ENCODE data around the gene LIPG. TPM values are rescaled to one million over a fixed set of nuclear protein-coding genes. Genes with fewer than 3 reads are reported as not detected.

LIPG gene
- total and polyA plus RNA-seq, 5 donors from 2014 or later: not detected

DNA sequence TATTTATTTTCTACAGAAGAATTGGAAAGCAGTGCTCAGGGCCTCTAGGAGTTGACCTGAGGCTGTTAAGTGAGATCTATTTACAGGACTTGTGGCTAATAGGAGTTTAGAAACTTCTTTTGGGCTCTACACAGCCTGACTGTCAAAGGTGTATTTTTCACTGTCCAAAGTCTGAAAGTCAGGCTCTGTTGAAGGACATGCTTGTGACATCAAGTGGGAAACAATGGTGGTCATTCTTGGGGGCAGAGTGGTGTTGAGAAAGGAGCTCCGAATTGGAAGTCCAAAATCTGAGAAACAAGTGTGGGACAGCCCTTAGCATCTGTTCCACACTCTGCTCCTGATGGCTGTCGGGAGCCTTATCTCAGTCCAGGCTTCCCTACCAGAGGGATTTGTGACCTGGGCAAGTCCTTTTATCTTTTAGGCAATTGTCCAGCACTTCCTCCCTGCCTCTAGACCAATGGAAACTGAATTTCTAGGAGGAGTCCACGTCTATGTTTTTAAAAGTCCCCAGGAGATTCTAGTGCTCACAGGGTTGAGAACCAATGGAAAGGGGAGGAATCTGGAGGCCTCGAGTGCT, 76.4 kb downstream of the LIPG start:
- Mint-ChIP-seq H3K4me1 (no peaks in the 10 kb centered on the region), H3K36me3 (no peaks in the 10 kb centered on the region), H3K27me3 (peaks cover 9% of the 10 kb centered on the region), H3K9me3 (peaks cover 0 to 2% (median 0%) of the 10 kb centered on the region in 7 donors), H3K27ac (peak overlapping the region in 1 of 3 donors; percentile 18), H3K4me3 (no peak overlapping the region)
- H3K9me3 ChIP-seq (ENCODE audit: control insufficient read depth in 2 of 2, low read length in 2 of 2): no peaks in the 10 kb centered on the region
- no peaks in the 10 kb centered on the region for H3K36me3 ChIP-seq (ENCODE audit: control insufficient read depth, insufficient read depth, low read length)
- no peak overlapping the region for H3K27ac ChIP-seq (ENCODE audit: insufficient read depth, low read length, poor library complexity, severe bottlenecking)
- H3K4me3 ChIP-seq (ENCODE audit: low read depth, low read length): no peak overlapping the region
- no peaks in the 10 kb centered on the region for H3K4me1 ChIP-seq (ENCODE audit: control insufficient read depth, insufficient read depth, low read length, poor library complexity, severe bottlenecking)
- H3K27me3 ChIP-seq (ENCODE audit: control insufficient read depth, insufficient read depth, low read length): no peaks in the 10 kb centered on the region
- ATAC-seq (ENCODE audit: low read depth in 2 of 2): no peak
- no peak for DNase-seq

- peak overlapping the region in 1 of 3 donors; percentile 18 for H3K27ac Mint-ChIP-seq
- no peak for DNase-seq
- H3K9me3 Mint-ChIP-seq: peaks cover 0 to 2% (median 0%) of the 10 kb centered on the region in 7 donors
- Histone ChIP-seq H3K27me3 (ENCODE audit: control insufficient read depth, insufficient read depth, low read length) (no peaks in the 10 kb centered on the region), H3K27ac (ENCODE audit: insufficient read depth, low read length, poor library complexity, severe bottlenecking) (no peak overlapping the region), H3K36me3 (ENCODE audit: control insufficient read depth, insufficient read depth, low read length) (no peaks in the 10 kb centered on the region), H3K4me3 (ENCODE audit: low read depth, low read length) (no peak overlapping the region), H3K4me1 (ENCODE audit: control insufficient read depth, insufficient read depth, low read length, poor library complexity, severe bottlenecking) (no peaks in the 10 kb centered on the region), H3K9me3 (ENCODE audit: control insufficient read depth in 2 of 2, low read length in 2 of 2) (no peaks in the 10 kb centered on the region)
- H3K4me1 Mint-ChIP-seq: no peaks in the 10 kb centered on the region
- no peak for ATAC-seq (ENCODE audit: low read depth in 2 of 2)
- peaks cover 9% of the 10 kb centered on the region for H3K27me3 Mint-ChIP-seq
- H3K4me3 Mint-ChIP-seq: no peak overlapping the region
- H3K36me3 Mint-ChIP-seq: no peaks in the 10 kb centered on the region
These were observed 77.2 kb downstream of the LIPG start for GRCh38 chr18:49638891-49639557.

DNA sequence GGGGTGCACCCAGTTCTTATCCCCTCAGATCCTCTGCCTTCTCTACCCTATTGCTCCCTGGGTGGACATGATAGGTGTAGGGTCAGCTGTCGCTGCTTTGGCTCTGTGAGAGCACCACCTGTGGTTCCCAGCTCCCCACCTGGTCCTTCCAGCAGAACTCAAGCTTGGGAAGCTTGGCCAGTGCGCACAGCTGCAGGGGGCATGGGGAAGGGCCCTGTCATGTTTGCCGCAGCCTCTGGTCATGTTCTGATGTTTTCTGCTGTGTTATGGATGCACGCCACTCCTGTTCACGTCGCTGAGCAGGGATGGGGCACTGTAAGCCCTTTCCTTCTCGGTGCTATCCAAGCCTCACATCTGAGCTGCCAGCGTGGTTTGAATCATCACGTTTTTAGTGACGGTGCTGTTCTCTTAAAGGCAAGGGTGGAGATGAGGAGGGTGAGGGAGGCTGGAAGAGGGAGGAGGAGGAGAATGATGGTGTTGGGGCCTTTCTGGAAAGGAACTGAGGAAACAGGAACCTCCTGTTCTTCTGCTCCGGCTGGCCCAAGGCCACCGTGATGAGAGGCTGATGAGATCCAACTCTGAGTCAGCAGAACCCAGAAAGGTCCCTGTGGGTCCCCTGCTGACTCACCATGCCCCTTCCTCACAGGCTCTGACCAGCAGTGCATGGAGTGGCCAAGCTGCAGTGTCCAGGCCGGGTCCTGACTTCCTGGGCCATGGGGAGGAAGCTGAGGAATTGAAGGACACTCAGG, 78.0 kb downstream of the LIPG start:
- Mint-ChIP-seq H3K27me3 (peaks cover 9% of the 10 kb centered on the region), H3K9me3 (peaks cover 0 to 2% (median 0%) of the 10 kb centered on the region in 7 donors), H3K27ac (no peak overlapping the region), H3K36me3 (no peaks in the 10 kb centered on the region), H3K4me3 (no peak overlapping the region), H3K4me1 (no peaks in the 10 kb centered on the region)
- Histone ChIP-seq H3K9me3 (ENCODE audit: control insufficient read depth in 2 of 2, low read length in 2 of 2) (no peaks in the 10 kb centered on the region), H3K4me3 (ENCODE audit: low read depth, low read length) (no peak overlapping the region), H3K4me1 (ENCODE audit: control insufficient read depth, insufficient read depth, low read length, poor library complexity, severe bottlenecking) (no peaks in the 10 kb centered on the region), H3K27me3 (ENCODE audit: control insufficient read depth, insufficient read depth, low read length) (no peaks in the 10 kb centered on the region), H3K27ac (ENCODE audit: insufficient read depth, low read length, poor library complexity, severe bottlenecking) (no peak overlapping the region), H3K36me3 (ENCODE audit: control insufficient read depth, insufficient read depth, low read length) (no peaks in the 10 kb centered on the region)
- DNase-seq (no peak), ATAC-seq (ENCODE audit: low read depth in 2 of 2) (no peak)

DNA sequence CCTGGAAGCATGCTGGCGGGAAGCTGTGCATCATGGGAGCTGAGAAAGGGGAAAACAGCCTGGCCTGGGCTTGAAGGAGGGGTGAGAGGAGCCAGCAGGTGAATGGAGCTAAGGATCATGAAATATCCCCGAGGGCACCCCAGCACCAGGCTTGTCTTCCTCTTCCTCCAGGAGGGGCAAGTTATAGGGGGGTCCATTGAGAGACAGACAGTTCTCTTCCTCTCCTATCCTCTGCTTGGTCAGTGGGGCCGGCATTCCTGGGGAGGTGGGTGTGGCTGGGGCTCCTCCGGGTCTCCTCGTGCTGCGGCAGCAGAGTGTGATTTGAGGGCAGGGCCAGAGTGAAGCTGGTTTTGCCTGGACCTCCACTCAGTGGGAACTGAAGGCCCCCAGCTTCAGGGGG, 78.9 kb downstream of the LIPG start:
- no peak for DNase-seq
- H3K4me3 ChIP-seq (ENCODE audit: low read depth, low read length): no peak overlapping the region
- no peak overlapping the region for H3K27ac Mint-ChIP-seq
- H3K27me3 Mint-ChIP-seq: peaks cover 9% of the 10 kb centered on the region
- ATAC-seq (ENCODE audit: low read depth in 2 of 2): no peak
- H3K4me3 Mint-ChIP-seq: no peak overlapping the region
- no peaks in the 10 kb centered on the region for H3K4me1 ChIP-seq (ENCODE audit: control insufficient read depth, insufficient read depth, low read length, poor library complexity, severe bottlenecking)
- H3K27me3 ChIP-seq (ENCODE audit: control insufficient read depth, insufficient read depth, low read length): no peaks in the 10 kb centered on the region
- no peaks in the 10 kb centered on the region for H3K36me3 ChIP-seq (ENCODE audit: control insufficient read depth, insufficient read depth, low read length)
- peaks cover 0 to 2% (median 0%) of the 10 kb centered on the region in 7 donors for H3K9me3 Mint-ChIP-seq
- H3K27ac ChIP-seq (ENCODE audit: insufficient read depth, low read length, poor library complexity, severe bottlenecking): no peak overlapping the region
- H3K36me3 Mint-ChIP-seq: no peaks in the 10 kb centered on the region
- H3K4me1 Mint-ChIP-seq: no peaks in the 10 kb centered on the region
- no peaks in the 10 kb centered on the region for H3K9me3 ChIP-seq (ENCODE audit: control insufficient read depth in 2 of 2, low read length in 2 of 2)

DNA sequence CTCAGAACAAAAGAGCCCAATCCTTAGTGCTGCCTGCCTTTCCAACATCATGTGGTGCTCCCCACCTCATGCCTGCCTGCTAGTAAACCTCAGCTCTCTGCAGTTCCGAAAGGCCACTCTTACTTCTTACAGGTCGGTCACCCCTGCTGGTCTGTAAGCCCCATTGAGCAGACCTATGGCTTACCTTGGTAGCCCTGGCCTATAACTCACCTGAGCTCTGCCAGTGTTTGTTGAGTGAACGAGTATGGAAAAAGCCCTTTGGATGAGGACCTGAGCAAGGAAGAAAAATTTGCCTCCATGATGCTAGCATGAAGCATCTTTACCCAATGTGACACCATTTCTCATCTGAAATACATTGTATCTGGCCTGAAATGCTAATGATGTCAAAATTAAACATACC, 83.3 kb downstream of the LIPG start:
- Mint-ChIP-seq H3K9me3 (no peaks in the 10 kb centered on the region), H3K27ac (no peak overlapping the region), H3K4me3 (no peak overlapping the region), H3K27me3 (peaks cover 9% of the 10 kb centered on the region), H3K4me1 (no peaks in the 10 kb centered on the region), H3K36me3 (no peaks in the 10 kb centered on the region)
- Histone ChIP-seq H3K27ac (ENCODE audit: insufficient read depth, low read length, poor library complexity, severe bottlenecking) (no peak overlapping the region), H3K4me1 (ENCODE audit: control insufficient read depth, insufficient read depth, low read length, poor library complexity, severe bottlenecking) (no peaks in the 10 kb centered on the region), H3K4me3 (ENCODE audit: low read depth, low read length) (no peak overlapping the region), H3K9me3 (ENCODE audit: control insufficient read depth in 2 of 2, low read length in 2 of 2) (no peaks in the 10 kb centered on the region), H3K36me3 (ENCODE audit: control insufficient read depth, insufficient read depth, low read length) (no peaks in the 10 kb centered on the region), H3K27me3 (ENCODE audit: control insufficient read depth, insufficient read depth, low read length) (no peaks in the 10 kb centered on the region)
- ATAC-seq (ENCODE audit: low read depth in 2 of 2) (no peak), DNase-seq (no peak)

DNA sequence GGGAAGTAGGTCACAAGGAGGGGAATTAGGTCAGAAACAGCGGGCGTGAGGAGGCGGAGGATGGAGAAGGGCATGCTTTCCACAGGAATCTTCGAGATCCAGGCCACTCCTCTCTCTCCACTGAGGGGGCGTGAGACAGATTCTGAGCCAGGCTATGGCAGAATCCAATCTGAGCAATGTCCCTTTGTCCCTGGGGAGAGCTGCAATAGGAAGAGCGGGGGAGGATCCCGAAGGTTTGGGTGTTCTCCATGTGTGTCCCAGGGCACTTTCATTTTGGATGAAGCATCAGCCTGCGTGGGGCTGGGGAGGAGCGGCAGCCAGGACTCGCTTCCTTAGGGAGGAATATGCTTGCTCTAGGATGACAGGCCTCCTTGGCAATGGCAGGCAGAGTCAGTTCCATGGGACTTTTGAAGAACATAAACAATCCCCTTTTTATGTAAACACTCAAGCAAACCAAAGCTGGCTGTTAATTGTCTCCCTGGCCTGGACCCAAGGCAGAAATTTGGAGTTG, 84.0 kb downstream of the LIPG start:
- DNase-seq (no peak), ATAC-seq (ENCODE audit: low read depth in 2 of 2) (no peak)
- H3K9me3 Mint-ChIP-seq: no peaks in the 10 kb centered on the region
- H3K36me3 Mint-ChIP-seq: no peaks in the 10 kb centered on the region
- Histone ChIP-seq H3K27me3 (ENCODE audit: control insufficient read depth, insufficient read depth, low read length) (no peaks in the 10 kb centered on the region), H3K9me3 (ENCODE audit: control insufficient read depth in 2 of 2, low read length in 2 of 2) (no peaks in the 10 kb centered on the region), H3K4me1 (ENCODE audit: control insufficient read depth, insufficient read depth, low read length, poor library complexity, severe bottlenecking) (no peaks in the 10 kb centered on the region), H3K36me3 (ENCODE audit: control insufficient read depth, insufficient read depth, low read length) (no peaks in the 10 kb centered on the region), H3K4me3 (ENCODE audit: low read depth, low read length) (no peak overlapping the region), H3K27ac (ENCODE audit: insufficient read depth, low read length, poor library complexity, severe bottlenecking) (no peak overlapping the region)
- peaks cover 9% of the 10 kb centered on the region for H3K27me3 Mint-ChIP-seq
- no peak overlapping the region for H3K4me3 Mint-ChIP-seq
- no peaks in the 10 kb centered on the region for H3K4me1 Mint-ChIP-seq
- no peak overlapping the region for H3K27ac Mint-ChIP-seq

DNA sequence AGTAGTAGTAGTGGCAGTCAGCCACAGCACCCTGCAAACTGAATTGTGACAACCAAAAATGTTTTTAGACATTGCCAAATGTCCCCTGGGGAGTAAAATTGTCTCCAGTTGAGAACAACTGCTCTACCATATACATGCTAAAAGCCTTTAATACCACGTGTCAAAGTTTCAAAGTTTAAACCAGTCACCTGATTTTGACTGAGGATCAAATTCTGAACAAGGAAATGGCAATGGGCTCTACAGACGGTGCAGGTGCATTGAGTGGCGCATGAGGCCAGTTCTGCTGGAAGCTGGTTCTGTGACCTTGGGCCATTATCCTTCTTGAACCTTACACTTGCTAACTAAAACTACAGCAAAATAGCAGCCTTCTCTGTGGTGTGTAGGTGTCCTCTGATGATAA, 85.0 kb downstream of the LIPG start:
- Histone ChIP-seq H3K27ac (ENCODE audit: insufficient read depth, low read length, poor library complexity, severe bottlenecking) (no peak overlapping the region), H3K9me3 (ENCODE audit: control insufficient read depth in 2 of 2, low read length in 2 of 2) (no peaks in the 10 kb centered on the region), H3K4me3 (ENCODE audit: low read depth, low read length) (no peak overlapping the region), H3K27me3 (ENCODE audit: control insufficient read depth, insufficient read depth, low read length) (no peaks in the 10 kb centered on the region), H3K36me3 (ENCODE audit: control insufficient read depth, insufficient read depth, low read length) (no peaks in the 10 kb centered on the region), H3K4me1 (ENCODE audit: control insufficient read depth, insufficient read depth, low read length, poor library complexity, severe bottlenecking) (no peaks in the 10 kb centered on the region)
- ATAC-seq (ENCODE audit: low read depth in 2 of 2) (no peak), DNase-seq (no peak)
- no peaks in the 10 kb centered on the region for H3K4me1 Mint-ChIP-seq
- H3K27ac Mint-ChIP-seq: no peak overlapping the region
- H3K36me3 Mint-ChIP-seq: no peaks in the 10 kb centered on the region
- no peaks in the 10 kb centered on the region for H3K9me3 Mint-ChIP-seq
- H3K27me3 Mint-ChIP-seq: peaks cover 6% of the 10 kb centered on the region
- no peak overlapping the region for H3K4me3 Mint-ChIP-seq
